ENCODE measurements around the gene C5orf63.
"Not testable (repeated sequence)": the region's sequence is repeated elsewhere in the genome, so short reads cannot be mapped to it uniquely, and the experiment has no call there.

The C5orf63 gene

DNA sequence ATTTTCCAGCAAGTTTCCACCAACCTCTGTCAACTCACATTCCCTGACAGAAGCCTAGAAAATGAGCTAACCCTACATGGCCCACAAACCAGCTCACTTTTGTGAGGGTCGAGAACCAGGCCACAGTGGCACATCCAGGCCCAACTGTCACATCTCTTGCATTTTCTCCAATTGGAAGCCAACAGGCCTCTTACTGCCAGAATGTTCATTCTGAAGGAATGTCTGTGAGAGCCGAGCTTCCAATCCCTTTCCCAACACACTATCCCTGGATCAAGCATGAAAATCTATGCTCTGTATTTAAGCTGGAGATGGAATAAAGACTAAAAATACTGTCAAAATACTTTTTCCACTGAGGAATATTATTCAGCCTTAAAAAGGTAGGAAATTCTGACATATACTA lies 62.9 kb downstream of the C5orf63 start:
- TF ChIP-seq, protein P1, sequence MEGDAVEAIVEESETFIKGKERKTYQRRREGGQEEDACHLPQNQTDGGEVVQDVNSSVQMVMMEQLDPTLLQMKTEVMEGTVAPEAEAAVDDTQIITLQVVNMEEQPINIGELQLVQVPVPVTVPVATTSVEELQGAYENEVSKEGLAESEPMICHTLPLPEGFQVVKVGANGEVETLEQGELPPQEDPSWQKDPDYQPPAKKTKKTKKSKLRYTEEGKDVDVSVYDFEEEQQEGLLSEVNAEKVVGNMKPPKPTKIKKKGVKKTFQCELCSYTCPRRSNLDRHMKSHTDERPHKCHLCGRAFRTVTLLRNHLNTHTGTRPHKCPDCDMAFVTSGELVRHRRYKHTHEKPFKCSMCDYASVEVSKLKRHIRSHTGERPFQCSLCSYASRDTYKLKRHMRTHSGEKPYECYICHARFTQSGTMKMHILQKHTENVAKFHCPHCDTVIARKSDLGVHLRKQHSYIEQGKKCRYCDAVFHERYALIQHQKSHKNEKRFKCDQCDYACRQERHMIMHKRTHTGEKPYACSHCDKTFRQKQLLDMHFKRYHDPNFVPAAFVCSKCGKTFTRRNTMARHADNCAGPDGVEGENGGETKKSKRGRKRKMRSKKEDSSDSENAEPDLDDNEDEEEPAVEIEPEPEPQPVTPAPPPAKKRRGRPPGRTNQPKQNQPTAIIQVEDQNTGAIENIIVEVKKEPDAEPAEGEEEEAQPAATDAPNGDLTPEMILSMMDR (IDR thresholded peaks at IDR 0.05; ENCODE audit: control insufficient read depth, insufficient read depth, low read depth, low read length, missing control alignments): no peak
- H3K4me3 ChIP-seq (ENCODE audit: control insufficient read depth, low read depth, low read length): no peak overlapping the region
- DNase-seq (ENCODE audit: low read depth): no peak

DNA sequence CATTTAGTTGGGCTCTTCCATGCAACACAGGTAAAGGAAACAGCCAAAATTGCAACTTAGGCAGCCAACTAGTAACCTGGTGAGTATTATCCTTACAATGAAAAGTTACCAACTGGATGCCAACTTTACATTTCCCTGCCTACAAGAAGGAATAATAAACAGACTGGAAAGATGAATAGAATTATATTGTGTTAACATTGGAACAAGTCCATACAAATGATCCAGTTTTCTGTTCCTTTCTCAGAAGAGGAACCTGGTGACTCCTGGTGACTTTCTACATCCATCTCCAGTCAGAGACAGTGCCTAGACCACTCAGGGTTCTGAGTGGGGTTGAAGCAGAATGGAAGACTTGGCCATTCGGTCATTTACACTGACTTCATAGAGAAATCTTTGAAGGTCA lies 63.5 kb downstream of the C5orf63 start:
- DNase-seq (ENCODE audit: low read depth): no peak
- H3K4me3 ChIP-seq (ENCODE audit: control insufficient read depth, low read depth, low read length): no peak overlapping the region
- TF ChIP-seq, protein P1 (IDR thresholded peaks at IDR 0.05; ENCODE audit: control insufficient read depth, insufficient read depth, low read depth, low read length, missing control alignments): no peak

DNA sequence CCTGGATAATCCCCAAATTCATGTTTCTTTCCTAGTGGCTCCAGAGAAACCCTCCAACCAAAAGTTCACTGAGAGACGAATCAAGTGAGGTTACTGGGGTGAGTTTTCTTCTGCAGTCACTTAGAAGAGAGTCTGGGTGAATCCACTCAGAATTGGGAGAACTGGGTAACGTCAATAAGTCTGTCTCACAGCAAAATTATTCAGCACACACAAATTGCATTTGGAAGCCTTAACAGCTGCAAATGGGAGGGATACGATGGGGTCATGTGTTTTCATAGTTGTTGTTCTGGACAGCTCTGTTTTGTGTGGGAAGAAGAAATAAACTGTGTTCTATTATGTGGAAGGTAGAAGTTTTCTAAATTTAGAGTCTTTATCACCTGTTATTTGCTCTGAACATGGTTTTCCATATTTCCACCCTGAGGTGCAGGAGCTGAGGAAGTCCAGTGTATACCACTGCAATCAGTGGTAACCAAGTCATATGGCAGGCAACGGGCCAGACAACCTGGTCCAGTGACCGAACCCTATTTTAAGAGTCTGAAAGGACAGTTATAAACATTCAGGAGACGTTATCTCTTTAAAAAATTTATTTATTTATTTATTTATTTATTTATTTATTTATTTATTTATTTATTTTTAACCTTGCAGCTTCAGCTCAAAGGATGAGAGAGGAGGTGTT lies 64.9 kb downstream of the C5orf63 start:
- TF ChIP-seq, protein P1 (IDR thresholded peaks at IDR 0.05; ENCODE audit: control insufficient read depth, insufficient read depth, low read depth, low read length, missing control alignments): no peak
- no peak overlapping the region for H3K4me3 ChIP-seq (ENCODE audit: control insufficient read depth, low read depth, low read length)
- DNase-seq (ENCODE audit: low read depth): no peak

DNA sequence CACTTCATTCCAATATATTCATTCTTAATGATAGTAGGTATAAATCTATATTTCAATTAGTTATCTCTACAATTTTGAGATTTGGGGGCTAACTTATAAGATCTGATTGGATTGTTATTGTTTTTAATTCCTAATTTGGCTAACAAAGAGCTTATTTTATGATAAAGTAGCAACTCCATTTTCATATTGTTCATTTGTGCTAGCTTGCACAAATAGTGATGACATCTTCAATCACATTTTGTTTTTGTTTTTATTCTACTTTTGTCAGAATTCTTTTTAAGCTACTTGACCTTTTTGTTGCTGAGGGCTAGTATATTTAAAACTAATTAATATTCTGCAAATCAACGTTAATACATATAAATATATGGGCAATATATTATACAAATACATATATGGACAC lies 65.8 kb downstream of the C5orf63 start:
- TF ChIP-seq, protein P1 (IDR thresholded peaks at IDR 0.05; ENCODE audit: control insufficient read depth, insufficient read depth, low read depth, low read length, missing control alignments): no peak
- no peak overlapping the region for H3K4me3 ChIP-seq (ENCODE audit: control insufficient read depth, low read depth, low read length)
- no peak for DNase-seq (ENCODE audit: low read depth)

DNA sequence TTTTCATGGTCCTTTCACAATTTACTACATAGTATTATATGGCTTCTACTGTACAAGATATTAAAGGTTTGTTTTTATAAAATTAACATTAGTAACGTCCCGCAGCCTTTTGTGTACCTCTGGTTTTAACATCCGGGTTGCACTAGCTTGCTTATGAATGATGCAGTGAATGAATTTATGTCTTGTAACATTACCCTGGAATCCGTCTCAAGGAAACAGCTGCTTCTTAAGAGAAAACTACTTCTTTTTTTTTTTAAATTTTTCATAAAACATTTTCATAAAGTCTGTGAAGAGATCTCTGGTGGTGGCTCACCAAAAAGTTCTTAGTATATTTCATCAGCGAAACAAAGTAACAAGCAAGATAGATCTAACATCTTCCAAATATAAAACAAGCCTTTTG lies 66.6 kb downstream of the C5orf63 start:
- DNase-seq (ENCODE audit: low read depth): no peak
- TF ChIP-seq, protein P1 (IDR thresholded peaks at IDR 0.05; ENCODE audit: control insufficient read depth, insufficient read depth, low read depth, low read length, missing control alignments): no peak
- no peak overlapping the region for H3K4me3 ChIP-seq (ENCODE audit: control insufficient read depth, low read depth, low read length)

DNA sequence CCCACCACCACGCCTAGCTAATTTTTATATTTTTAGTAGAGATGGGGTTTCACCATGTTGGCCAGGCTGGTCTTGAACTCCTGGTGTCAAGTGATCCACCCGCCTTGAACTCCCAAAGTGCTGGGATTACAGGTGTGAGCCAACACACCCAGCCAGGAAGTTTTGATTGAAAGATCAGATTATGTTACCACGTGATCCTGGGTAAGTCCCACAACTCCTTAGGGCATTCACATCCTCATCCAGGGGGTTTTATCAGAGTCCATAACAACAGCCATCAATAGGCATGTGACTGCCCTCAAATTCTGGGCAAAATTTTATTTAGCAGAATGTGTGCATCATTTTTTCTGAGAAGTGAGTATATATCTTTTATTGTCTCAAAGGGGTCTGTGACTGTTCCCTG lies 68.0 kb downstream of the C5orf63 start:
- DNase-seq (ENCODE audit: low read depth); H3K4me3 ChIP-seq (ENCODE audit: control insufficient read depth, low read depth, low read length): not testable (repeated sequence)

DNA sequence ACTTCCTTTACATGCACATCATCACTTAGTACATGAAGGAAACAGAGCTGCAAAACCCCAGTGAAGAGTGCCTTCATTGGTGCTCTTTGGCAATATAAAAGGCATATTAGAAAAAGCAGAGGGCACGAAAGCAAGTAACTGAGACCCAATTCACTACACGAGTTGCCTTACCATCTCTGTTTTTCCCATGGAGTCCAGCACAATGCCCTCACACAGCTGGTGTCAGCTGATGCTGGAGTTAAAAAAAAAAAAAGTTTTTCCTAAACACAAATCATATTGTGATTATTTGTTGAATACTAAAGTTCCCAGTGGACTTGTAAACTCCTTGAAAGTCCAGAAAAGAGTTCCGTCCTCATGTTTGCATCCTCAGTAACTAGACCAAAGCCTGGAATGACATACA lies 68.6 kb downstream of the C5orf63 start:
- TF ChIP-seq, protein P1 (IDR thresholded peaks at IDR 0.05; ENCODE audit: control insufficient read depth, insufficient read depth, low read depth, low read length, missing control alignments): no peak
- no peak for DNase-seq (ENCODE audit: low read depth)
- H3K4me3 ChIP-seq (ENCODE audit: control insufficient read depth, low read depth, low read length): no peak overlapping the region
